ENCODE measurements around the gene MESP1.

- TF ChIP-seq CTCF (IDR thresholded peaks at IDR 0.05; ENCODE audit: borderline replicate concordance, extremely low read depth, low read length, poor library complexity, severe bottlenecking) (no peak), EZH2 (IDR thresholded peaks at IDR 0.05; ENCODE audit: borderline replicate concordance, low read depth, low read length, severe bottlenecking) (no peak)
These were observed 28.0 kb downstream of the MESP1 start for GRCh38 chr15:89723031-89723430.
